ENCODE data around the gene CEP192. TPM values are rescaled to one million over a fixed set of nuclear protein-coding genes. Genes with fewer than 3 reads are reported as not detected.

Gene CEP192, protein sequence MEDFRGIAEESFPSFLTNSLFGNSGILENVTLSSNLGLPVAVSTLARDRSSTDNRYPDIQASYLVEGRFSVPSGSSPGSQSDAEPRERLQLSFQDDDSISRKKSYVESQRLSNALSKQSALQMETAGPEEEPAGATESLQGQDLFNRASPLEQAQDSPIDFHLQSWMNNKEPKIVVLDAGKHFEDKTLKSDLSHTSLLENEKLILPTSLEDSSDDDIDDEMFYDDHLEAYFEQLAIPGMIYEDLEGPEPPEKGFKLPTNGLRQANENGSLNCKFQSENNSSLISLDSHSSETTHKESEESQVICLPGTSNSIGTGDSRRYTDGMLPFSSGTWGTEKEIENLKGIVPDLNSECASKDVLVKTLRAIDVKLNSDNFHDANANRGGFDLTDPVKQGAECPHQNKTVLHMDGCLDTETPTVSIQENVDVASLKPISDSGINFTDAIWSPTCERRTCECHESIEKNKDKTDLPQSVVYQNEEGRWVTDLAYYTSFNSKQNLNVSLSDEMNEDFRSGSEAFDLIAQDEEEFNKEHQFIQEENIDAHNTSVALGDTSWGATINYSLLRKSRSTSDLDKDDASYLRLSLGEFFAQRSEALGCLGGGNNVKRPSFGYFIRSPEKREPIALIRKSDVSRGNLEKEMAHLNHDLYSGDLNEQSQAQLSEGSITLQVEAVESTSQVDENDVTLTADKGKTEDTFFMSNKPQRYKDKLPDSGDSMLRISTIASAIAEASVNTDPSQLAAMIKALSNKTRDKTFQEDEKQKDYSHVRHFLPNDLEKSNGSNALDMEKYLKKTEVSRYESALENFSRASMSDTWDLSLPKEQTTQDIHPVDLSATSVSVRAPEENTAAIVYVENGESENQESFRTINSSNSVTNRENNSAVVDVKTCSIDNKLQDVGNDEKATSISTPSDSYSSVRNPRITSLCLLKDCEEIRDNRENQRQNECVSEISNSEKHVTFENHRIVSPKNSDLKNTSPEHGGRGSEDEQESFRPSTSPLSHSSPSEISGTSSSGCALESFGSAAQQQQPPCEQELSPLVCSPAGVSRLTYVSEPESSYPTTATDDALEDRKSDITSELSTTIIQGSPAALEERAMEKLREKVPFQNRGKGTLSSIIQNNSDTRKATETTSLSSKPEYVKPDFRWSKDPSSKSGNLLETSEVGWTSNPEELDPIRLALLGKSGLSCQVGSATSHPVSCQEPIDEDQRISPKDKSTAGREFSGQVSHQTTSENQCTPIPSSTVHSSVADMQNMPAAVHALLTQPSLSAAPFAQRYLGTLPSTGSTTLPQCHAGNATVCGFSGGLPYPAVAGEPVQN (N-terminal part only)
- 20.7 and 20.8 TPM in 2 replicates for total RNA-seq

GRCh38 chr18:12990967-12991820 is at the start of gene CEP192:
TSS of gene CEP192 (plus strand) at chr18:12991362. CDS start at chr18:12999425, 8,063 bp downstream.

DNA sequence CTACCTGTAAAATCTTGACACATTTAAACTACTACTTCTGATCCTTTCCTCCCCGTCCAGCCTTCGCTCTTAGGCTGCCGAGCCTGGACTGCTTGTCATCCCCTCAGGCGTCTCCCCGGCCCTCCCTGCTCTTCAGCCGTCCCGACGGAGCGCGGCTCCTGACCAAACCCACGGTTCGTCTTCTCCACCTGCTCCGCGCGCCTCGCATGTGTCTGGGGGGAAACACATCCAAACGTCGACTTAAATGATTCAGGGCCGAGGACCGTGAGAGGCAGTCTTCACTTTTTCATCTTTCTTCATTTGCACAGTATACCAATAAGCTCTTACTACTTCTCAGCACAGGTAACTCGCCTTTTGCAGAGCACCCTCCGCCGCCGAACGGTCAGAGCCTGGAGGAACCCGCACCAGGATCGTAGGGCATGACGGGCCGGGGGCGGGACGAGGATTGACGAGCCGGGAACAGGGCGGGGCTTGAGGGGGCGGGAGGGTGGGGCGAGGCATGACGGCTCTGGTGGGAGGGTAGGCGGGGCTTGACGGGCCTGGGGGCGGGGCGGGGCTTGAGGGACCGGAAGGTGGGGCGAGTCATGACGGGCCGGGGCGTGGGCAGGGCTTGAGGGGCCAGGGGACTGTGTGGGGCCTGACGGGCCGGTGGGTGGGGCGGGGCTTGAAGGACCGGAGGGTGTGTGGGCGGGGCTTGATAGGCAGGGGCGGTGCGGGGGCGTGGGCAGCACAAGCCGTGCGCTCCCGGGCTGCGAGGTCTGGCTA is 43.7 kb upstream of the CEP192 start, which contains the start of gene SEH1L:
Gene SEH1L, plus strand, starts transcription at position 727 of the 765 bp plus-strand sequence. CDS start 111 bp downstream, outside the sequence.

Other genes starting within 250 kb of the CEP192 start
- 22.0 and 29.1 TPM in 2 replicates for gene PTPN2, start 107.1 kb upstream of the CEP192 start, total RNA-seq
- 32.4 TPM in 2 replicates for gene SEH1L, start 43.4 kb upstream of the CEP192 start, total RNA-seq
- gene LDLRAD4, start 227.4 kb downstream of the CEP192 start, total RNA-seq, result not detected in 2 replicates